Epithelial cell of prostate (primary cell): ENCODE results near the gene EXOC1.
"Not testable (repeated sequence)": the region's sequence is repeated elsewhere in the genome, so short reads cannot be mapped to it uniquely, and the experiment has no call there.

ENCODE experiments used
- DNase-seq: peaks from one replicate; pipeline ENCODE4 v3.0.0-alpha.2; 2011; ENCODE audit warnings: low read depth, low spot score
- H3K27ac ChIP-seq: fragments of 450-650 bp; 2 replicates; pipeline ENCODE4 v1.5.1; 2017; ENCODE audit warnings: mild to moderate bottlenecking

Gene EXOC1

DNA sequence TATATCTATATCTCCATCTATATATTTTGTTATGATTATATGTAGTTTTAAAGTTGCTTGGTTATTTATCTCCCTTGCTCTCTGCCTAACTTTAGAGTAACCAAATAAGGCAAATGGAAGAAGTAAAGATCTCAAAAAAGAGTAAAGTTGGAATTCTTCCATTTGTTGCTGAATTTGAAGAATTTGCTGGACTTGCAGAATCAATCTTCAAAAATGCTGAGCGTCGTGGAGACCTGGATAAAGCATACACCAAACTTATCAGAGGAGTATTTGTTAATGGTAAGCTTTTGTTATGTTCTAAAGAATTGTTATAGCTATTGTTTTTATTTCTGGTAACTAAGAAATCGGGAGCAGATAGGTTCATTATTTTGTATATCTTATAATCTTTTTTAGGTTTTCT lies 43.2 kb downstream of the EXOC1 start:
- DNase-seq = no peak
- no peak overlapping the region for H3K27ac ChIP-seq

DNA sequence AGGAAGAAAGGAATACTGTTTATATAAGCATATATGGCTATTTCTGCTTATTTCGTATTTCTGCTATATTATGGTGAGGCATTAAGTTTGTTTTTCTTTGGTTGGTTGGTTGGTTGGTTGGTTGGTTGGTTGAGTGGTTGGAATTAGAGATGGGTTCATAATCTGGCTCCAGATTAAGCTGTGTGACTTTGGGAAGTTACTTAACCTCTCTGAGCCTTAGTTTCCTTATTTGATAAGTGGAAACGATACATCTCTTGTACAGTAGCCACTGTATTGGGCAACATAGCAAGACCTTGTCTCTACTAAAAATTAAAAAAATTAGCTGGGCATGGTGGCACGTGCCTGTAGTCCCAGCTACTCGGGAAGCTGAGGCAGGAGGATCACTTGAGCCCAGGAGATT lies 49.2 kb downstream of the EXOC1 start:
- H3K27ac ChIP-seq = no peak overlapping the region
- no peak for DNase-seq

DNA sequence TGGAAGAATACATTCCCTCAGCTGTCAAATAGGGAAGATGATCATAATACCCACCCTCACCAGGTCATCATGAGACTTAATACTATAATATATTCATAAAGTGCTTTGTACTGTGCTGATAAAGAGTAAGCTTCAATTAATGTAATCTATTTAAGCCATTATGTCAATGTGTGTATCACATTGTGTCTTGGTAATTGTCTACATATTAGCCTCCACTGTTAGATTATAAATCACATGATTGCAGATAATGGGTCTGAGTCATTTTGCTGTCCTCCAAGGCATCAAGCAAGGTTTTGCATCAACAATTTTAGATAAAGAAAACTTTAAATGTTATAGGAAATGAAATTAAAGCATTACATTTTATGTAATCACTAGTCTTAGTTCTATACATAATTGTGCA lies 50.1 kb downstream of the EXOC1 start:
- no peak for DNase-seq
- H3K27ac ChIP-seq = no peak overlapping the region

DNA sequence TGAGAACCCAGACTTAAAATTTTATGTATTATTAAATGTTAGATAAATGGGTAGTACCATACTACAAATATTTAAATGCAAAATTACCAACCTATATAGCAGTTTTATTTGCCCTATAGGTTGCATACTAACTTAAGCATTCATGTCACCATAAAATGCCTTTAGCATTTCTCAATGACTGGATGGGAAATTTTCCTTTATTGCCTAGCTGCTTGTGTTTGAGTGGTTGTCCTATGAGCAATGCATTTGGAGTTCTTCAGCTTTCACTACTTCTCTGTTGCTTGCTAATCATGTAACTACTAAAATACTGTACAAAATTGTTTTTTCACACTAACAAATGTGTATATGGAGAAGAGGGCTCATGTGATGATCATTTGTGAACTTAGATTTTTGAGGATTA lies 51.1 kb downstream of the EXOC1 start:
- H3K27ac ChIP-seq = no peak overlapping the region
- DNase-seq = no peak

DNA sequence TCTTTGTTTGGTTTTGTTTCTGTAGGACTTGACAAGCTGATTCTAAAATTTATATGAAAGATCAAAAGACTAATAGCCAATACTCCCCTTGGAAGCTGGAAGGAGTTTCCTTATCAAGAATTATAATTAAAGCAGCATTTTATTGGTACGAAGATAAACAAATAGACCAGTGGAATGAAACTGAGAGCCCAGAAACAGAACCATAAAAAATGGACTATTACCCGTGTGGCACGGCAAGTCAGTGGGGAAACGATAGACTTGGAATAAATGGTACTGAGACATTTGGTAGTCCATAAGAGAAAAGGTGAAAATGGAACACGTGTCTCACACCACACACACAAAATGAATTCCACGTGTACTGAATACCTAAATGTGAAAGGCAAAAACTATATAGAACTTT lies 52.9 kb downstream of the EXOC1 start:
- H3K27ac ChIP-seq = peak overlapping the region; percentile 36
- DNase-seq = no peak

DNA sequence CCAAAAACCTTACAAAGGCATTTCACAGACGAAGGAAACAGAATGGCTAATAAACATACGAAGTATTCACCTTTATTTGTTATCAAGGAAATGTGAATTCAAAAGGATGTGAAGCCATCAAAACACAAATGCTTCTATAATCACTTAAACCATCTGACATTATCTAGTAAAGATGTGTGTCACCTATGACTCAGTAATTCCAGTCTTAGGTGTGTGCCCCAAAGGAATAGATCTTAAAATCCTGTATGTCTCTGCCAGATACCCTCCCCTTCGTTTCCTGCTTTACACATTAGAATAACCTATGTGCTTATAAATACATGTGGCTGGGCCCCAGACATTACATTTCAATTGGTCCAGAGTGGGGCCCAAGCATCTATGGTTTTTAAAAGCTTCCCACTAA lies 53.5 kb downstream of the EXOC1 start:
- peak overlapping the region; percentile 36 for H3K27ac ChIP-seq
- peak; percentile 26 for DNase-seq

DNA sequence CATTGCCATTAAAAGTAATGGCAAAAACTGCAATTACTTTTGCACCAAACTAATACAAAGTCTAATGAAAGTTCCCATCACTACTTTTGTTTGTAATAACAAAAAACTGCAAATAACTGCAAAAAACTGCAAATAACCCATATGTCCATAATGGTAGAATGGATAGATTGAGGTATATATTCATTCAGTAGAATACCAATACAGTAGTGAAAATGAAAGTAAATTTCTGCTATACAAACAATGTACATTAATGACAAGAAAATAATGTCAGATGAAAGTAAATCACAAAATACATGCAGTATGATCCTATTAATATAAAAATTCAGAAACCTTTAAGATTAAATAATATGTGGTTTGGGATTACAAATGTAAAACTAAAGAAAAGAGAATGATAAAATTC lies 54.0 kb downstream of the EXOC1 start:
- H3K27ac ChIP-seq = peak overlapping the region; percentile 36
- DNase-seq = no peak

DNA sequence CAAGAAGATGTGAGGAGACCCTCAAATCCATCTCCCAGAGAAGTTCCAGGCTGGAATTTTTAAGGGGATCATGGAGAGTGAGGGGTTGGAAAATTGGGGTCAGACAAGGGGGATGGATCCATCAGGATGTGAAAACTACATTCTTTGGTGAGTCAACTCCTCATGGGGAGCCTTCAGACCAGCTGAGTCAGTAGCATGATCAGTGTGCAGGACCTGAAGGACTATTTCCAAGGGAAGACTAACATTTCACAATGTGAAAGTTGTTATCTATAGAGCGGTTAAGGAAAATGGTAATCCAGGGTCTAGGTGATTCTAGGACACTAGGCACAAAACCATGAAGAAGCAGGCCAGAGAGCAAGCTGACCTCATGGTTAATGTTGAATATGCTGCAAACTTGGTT lies 56.7 kb downstream of the EXOC1 start:
- DNase-seq = peak; percentile 12
- no peak overlapping the region for H3K27ac ChIP-seq

DNA sequence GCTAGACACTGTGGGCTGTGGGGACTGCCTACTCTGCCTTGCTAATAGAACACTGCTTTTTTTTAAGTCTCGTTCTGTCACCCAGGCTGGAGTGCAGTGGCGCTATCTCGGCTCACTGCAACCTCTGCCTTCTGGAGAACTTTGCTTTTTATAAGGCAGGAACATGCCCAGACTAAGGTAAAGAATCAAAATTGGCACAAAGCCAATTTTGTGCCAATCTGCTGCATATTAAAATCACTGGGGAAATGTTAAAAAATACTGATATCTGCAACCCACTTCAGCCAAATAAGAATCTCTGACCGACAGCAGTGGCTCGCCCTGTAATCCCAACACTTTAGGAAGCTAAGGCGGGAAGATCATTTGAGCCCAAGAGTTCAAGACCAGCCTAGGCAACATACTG lies 58.8 kb downstream of the EXOC1 start:
- no peak for DNase-seq
- H3K27ac ChIP-seq = no peak overlapping the region

DNA sequence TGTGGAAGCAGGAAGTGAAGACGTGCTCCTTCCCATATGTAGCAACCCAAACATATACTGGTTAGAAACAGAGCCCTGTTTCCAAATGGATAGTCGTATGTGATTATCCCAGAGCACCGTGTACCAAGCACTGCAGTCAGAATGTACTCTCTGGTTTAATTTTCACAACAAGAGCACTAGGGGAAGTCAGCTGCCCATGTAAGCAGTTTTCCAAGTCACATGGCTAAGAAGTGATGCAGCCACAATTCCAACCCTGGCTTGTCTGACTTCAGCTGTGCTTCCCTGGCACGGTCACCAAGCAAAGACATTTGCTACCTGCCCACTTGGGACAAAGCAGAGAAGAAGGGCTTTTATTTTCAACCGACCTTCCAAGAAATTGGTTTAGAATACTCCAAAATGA lies 67.1 kb downstream of the EXOC1 start:
- peak overlapping the region; percentile 48 for H3K27ac ChIP-seq
- no peak for DNase-seq

DNA sequence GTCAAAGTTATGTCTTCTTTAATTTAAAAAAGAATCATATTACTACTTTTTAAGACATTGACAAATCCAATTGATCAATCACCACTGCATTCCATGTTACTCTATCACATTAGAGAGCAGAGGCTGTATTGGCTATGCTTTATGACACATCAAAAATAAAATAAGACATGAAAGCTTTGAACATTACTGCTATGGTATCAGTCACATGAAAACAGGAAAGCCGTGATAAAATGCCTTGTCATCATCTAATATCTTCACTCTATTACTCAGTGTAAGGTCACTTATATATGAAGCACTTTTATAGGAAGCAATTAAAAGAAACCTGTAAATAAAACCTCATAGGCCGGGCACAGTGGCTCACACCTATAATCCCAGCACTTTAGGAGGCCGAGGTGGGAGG lies 67.6 kb downstream of the EXOC1 start:
- DNase-seq = peak; percentile 18
- H3K27ac ChIP-seq = peak overlapping the region; percentile 48

DNA sequence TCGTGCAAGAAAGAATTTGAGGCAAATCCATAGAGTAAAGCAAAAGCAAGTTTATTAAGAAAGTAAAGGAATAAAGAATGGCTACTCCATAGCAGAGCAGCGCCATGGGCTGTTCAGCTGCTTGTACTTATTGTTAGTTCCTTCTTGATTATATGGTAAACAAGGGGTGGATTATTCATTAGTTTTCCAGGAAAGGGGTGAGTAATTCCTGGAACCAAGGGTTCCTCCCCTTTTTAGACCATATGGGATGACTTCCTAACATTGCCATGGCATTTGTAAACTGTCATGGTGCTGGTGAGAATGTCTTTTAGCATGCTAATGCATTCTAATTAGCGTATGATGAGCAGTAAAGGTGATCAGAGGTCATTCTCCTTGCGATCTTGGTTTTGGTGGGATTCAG lies 71.8 kb downstream of the EXOC1 start:
- no peak for DNase-seq
- H3K27ac ChIP-seq = no peak overlapping the region

DNA sequence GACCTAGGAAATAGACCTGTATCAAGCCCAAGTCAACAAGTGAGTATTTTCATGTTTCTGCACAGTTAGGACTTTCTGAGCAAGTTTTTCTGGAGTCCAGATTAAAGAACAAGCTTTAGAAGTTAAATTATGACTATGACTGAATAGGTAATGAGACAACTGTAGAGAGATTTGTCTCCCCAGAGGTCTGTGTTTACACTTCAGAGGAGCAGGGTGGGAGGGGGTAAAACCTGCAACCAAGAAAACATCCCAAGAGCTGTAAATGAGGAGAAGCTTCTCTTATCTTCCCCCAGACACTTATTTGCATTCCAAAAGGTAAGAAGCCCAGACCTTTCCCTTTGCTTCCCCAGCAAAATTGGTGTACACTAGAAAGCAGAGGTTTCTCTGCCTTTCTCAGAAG lies 73.2 kb downstream of the EXOC1 start:
- H3K27ac ChIP-seq = no peak overlapping the region
- DNase-seq = no peak

DNA sequence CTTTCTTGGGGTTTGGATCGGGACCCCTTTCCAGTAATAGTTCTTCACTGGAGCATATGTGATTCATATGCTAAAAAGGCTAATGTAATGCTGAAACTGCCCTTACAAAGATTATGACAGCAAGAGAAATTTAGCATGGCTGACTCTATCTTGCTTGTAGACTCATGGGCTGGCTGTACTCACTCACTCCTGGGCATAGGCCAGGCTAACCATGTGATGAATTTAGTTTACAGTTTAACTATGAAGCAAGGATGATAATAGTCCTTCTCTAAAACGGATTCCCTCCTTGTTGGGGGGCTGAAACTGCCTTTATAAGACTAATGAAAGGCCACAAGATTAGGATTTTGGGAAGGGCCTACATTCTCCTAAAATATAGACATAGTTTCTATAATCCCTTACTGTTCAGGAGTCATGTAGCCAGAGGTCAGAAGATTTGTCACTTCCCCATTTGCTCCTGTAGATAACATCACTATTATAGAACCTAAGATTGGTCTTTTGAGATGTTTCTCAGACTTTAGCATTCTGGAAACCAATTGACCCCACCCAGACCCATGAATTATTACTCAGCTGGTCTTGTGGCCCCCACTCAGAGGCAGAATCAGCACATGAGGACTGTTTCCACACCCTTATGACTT lies 74.5 kb downstream of the EXOC1 start:
- no peak for DNase-seq
- H3K27ac ChIP-seq = no peak overlapping the region

DNA sequence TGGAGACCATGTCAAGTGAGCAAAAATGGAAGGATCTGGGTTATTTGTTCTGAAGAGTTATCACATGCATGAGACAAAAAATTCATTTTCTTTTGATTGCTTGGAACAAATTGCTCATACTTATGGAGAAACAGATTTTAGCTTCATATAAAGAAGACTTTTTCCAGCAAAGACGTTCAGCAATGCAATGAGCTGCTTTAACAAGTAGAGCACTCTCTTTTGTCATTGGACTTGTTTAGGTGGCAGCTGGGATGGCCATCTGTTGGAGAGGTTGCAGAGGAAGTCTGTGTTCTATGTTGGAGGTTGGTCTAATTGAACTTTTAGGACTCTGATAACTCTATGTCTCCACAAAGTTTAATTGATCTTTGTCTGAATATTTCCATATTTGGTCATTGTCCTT lies 75.4 kb downstream of the EXOC1 start:
- no peak for DNase-seq

DNA sequence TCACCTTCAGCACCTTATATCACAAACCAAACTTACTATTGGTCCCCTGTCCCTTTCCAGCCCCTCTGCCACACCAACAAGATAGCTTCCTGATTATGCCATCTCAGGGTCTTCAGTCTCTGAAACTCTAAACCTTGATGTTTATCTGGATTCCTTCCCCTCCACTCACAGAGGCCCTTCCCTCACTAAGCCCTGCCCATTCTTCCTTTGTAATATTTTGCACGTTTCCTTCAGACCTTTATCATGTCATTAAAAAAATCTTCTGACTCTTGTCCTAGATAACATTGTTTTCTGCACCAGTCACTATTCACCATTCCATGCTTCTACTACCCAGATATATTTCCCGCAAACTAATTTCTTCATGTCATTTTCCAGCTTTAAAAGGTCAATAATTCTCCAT lies 77.6 kb downstream of the EXOC1 start:
- no peak overlapping the region for H3K27ac ChIP-seq
- DNase-seq = no peak

More for the DNA sequence above, 75.4 kb downstream of the EXOC1 start:
- no peak overlapping the region for H3K27ac ChIP-seq

DNA sequence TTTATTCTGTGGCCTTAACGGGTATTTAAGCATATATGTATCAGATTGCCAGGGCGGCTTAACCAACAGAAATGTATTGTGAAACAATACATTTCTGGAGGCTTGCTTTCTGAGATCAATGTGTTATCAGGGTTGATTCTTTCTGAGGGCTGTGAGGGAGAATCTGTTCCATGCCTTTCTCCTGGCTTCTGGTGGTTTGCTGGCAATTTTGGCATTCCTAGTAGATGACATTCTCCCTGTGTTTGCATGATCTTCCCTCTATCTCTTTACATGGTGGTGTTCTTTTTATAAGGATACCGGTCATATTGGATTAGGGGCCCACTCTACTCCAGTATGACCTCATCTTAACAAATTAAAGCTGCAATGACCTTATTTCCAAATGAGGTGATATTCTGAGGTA lies 78.4 kb downstream of the EXOC1 start:
- no peak overlapping the region for H3K27ac ChIP-seq
- DNase-seq = no peak

DNA sequence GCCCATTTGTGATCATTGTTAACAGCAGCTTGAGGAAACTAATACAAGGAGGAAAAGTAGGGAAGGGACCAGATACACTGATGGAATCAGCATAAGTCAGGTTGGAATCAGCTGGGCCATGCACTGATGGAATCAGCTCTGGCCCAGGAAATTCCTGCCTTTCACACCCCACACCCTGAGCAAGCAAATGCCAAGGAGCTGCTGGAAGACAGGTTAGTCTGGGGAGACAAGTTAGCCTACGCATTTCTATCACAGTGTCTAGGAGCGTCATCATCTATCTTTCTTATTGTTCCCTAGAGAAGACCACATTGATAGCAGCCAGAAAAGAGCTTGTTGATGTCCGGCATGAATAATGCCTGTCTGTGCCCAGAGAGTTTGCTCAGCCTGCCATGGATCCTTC lies 79.1 kb downstream of the EXOC1 start:
- no peak overlapping the region for H3K27ac ChIP-seq
- no peak for DNase-seq

DNA sequence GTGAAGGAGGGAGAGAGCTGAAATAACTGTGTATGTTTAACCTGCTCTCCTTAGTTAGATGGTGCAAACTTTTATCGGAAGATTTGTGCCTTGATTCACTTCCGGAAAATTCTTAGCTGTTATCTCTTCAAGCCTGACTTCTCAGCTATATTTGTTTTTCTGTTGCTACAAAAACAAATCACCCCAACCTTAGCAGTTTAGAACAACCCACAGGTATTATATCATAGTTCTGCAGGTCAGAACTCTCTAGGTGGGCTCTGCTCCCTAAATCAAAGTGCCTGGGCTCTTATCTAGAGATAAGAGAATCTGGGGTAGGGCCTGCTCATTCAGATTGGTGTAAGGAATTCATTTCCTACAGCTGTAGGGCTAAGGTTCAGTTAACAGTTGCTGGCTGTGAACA lies 80.2 kb downstream of the EXOC1 start:
- no peak for DNase-seq
- H3K27ac ChIP-seq = no peak overlapping the region

DNA sequence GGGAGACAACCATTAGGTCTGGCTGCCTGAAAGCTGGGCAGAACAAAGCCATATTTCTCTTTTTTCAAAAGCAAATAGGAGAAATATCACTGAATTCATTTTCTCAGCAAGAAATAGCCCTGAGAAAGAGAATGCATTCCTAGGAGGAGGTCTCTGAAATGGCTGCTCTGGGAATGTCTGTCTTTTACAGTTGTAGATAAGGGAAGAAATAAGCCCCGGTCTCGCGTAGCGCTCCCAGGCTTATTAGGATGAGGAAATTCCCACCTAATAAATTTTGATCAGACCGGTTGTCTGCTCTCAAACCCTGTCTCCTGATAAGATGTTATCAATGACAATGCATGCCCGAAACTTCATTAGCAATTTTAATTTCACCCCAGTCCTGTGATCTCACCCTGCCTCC lies 82.5 kb downstream of the EXOC1 start:
- not testable (repeated sequence) for H3K27ac ChIP-seq, DNase-seq

DNA sequence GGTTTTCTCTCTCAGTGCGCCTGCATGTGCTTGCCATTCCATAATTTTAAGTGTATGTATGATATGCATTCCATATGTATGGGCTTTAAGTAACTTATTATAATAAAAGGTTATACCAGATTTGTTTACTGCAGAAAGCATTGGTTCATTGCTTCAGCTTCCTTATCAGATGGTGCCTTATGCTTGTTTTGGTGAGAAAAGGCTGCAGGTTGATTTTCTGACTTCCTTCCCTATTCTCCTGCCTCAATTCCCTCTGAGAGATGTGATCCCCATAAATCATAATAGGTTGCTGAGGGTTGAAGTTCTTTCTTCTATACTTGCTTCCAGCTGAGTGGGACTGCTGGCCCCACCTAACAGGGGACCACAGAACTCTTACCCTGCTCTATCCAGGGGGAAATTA lies 85.0 kb downstream of the EXOC1 start:
- no peak overlapping the region for H3K27ac ChIP-seq
- no peak for DNase-seq

DNA sequence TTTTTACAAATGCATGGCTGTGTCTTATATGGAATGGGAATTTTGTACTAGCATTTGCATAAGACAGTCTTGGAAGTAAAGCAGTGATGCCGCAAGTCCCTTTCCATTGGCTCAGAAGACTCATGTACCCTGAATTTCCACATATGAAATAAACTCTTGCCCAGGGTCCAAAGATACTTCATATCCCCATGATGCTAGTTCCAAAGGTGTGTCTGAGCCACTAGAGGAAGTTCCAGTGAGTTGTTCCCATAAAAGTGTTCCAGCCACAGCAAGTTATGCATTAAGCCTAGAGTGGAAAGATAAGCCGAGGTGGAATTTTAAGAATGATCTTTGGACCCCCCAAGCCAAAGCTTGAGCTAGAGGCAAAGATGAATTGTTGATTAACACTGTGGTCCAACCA lies 86.0 kb downstream of the EXOC1 start:
- DNase-seq = no peak
- no peak overlapping the region for H3K27ac ChIP-seq

DNA sequence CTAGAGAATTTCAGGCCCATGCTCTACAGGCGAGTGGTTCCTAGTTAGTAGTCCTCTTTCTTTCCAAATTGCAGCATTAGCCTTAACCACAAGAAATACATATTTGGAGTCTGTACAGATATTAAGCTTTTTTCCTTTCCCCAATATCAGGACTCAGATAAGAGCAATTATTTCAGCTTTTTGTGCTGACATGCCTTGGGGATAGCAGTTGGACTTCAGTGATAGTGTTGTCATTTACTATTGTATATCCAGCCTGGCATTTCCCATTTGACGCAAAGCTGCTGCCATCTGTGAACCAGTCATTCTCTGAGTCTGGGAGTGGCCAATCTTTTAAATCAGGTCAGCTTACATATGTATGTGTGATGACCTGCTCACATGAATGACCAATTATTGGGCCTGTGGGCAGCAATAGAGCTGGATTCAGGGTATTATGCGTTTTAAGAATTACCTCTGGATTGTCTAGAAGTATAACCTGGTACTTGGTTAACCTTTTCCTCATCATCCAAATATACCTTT lies 88.5 kb downstream of the EXOC1 start:
- H3K27ac ChIP-seq = no peak overlapping the region
- no peak for DNase-seq
